Neutrophil (primary cell): ENCODE data around the gene ITGB5.

ENCODE experiments used
- H3K27ac ChIP-seq: fragments of 200-600 bp; sonication (generic); 2 replicates; pipeline ENCODE4 v1.5.1; 2016; ENCODE audit warnings: mild to moderate bottlenecking, moderate library complexity
- H3K27me3 ChIP-seq: fragments of 200-600 bp; sonication (generic); 2 replicates; pipeline ENCODE4 v1.6.0; 2016; ENCODE audit warnings: mild to moderate bottlenecking
- H3K36me3 ChIP-seq: fragments of 200-600 bp; sonication (generic); 2 replicates; pipeline ENCODE4 v1.5.1; 2017
- H3K4me1 ChIP-seq, 2 experiments: fragments of 200-600 bp in 1 of 2; sonication (generic) in 1 of 2; 1 replicate in 1 of 2; 2 replicates in 1 of 2; pipeline versions ENCODE4 v1.5.1 to v1.6.1; 2013 to 2016; ENCODE audit warnings: low read depth in 1 of 2, low read length in 1 of 2, mild to moderate bottlenecking in 1 of 2, moderate library complexity in 1 of 2; ENCODE audit not compliant: control insufficient read depth in 1 of 2, insufficient read depth in 1 of 2
- H3K4me3 ChIP-seq, 2 experiments: fragments of 200-600 bp in 1 of 2; sonication (generic) in 1 of 2; 1 replicate in 1 of 2; 2 replicates in 1 of 2; pipeline ENCODE4 v1.5.1; 2013 to 2016; ENCODE audit warnings: low read depth in 1 of 2, low read length in 1 of 2, mild to moderate bottlenecking in 1 of 2, moderate library complexity in 1 of 2
- H3K9me3 ChIP-seq: fragments of 200-600 bp; sonication (generic); 2 replicates; pipeline ENCODE4 v1.5.1; 2016
- TF ChIP-seq, protein P1 (sequence below): fragments of 200-600 bp; sonication (generic); IDR thresholded peaks from 2 replicates; pipeline ENCODE4 v1.5.1; 2016; ENCODE audit warnings: antibody characterized with exemption

ITGB5 gene

DNA sequence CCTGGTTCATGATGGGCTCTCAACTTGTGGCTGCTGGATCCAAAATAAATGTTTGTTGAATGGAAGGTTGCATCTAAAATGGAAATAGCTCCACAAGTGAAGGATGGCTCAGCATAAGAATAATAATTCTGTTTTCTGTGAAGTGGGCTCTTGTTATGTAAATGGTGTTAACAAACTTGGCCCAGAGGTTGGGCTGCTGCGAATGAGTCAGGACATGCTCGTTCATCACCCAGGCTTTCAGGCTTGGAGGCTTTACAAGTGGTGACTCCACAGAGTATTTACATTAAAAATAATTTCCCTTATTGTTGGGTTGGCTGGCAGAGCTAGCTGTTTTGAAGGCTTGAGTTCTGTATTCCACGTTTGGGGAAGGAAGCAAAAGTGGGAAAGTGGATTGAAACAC is 60.5 kb downstream of the ITGB5 start:
- no peak overlapping the region for H3K27ac ChIP-seq
- H3K4me3 ChIP-seq = no peak overlapping the region
- TF ChIP-seq, protein P1, sequence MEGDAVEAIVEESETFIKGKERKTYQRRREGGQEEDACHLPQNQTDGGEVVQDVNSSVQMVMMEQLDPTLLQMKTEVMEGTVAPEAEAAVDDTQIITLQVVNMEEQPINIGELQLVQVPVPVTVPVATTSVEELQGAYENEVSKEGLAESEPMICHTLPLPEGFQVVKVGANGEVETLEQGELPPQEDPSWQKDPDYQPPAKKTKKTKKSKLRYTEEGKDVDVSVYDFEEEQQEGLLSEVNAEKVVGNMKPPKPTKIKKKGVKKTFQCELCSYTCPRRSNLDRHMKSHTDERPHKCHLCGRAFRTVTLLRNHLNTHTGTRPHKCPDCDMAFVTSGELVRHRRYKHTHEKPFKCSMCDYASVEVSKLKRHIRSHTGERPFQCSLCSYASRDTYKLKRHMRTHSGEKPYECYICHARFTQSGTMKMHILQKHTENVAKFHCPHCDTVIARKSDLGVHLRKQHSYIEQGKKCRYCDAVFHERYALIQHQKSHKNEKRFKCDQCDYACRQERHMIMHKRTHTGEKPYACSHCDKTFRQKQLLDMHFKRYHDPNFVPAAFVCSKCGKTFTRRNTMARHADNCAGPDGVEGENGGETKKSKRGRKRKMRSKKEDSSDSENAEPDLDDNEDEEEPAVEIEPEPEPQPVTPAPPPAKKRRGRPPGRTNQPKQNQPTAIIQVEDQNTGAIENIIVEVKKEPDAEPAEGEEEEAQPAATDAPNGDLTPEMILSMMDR = no peak
- H3K4me1 ChIP-seq = no peaks in the 10 kb centered on the region
- no peaks in the 10 kb centered on the region for H3K27me3 ChIP-seq
- no peaks in the 10 kb centered on the region for H3K9me3 ChIP-seq
- no peaks in the 10 kb centered on the region for H3K36me3 ChIP-seq

DNA sequence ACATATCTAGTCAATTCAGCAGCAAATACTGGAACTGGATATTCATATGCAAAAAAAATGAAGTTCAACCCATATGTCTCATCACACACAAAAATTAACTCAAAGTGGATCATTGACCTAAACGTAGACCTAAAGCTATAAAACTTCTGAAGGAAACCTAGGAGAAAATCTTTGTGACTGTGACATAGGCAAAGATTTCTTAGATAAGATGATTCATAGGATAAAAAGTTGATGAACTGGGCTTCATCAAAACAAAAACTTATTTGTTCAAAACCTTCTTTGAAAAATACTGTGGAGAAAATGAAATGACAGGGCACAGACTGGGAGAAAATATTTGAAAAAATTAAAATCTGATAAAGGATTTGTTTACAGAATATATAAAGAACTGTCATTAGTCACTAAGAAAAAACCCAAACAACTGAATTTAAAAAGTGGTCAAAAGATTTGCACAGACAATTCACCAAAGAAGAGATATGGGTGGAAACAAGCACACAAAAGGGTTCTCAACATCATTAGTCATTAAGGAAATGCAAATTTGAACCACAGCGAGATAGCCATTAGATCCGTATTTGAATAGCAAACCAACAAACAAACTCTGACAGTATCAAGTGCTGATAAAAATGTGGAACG is 62.8 kb downstream of the ITGB5 start:
- Histone ChIP-seq H3K4me3 (no peak overlapping the region), H3K27ac (no peak overlapping the region), H3K9me3 (no peaks in the 10 kb centered on the region), H3K36me3 (no peaks in the 10 kb centered on the region), H3K4me1 (no peaks in the 10 kb centered on the region), H3K27me3 (peaks cover 7% of the 10 kb centered on the region)
- TF ChIP-seq, protein P1 = no peak

DNA sequence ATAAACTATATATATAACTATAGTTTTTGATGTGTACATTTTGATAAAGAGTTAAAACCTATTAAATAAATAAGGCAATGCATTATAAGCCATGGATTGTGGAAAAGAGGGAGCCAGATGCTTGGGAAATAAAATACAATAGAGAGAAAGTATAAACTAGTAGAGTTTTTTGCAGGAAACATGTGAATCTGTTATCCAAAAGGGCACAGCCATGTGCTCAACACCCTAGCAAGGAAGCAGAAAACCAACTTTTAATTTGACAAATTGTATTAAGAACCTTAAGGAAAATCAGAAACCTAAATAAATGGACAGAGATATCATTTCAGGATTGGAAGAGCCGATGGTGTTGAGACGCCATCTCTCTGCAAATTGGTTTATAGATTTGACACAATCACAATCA is 63.5 kb downstream of the ITGB5 start:
- TF ChIP-seq, protein P1 = no peak
- no peak overlapping the region for H3K4me3 ChIP-seq
- H3K27me3 ChIP-seq = peaks cover 7% of the 10 kb centered on the region
- H3K27ac ChIP-seq = no peak overlapping the region
- no peaks in the 10 kb centered on the region for H3K9me3 ChIP-seq
- no peaks in the 10 kb centered on the region for H3K4me1 ChIP-seq
- H3K36me3 ChIP-seq = no peaks in the 10 kb centered on the region

DNA sequence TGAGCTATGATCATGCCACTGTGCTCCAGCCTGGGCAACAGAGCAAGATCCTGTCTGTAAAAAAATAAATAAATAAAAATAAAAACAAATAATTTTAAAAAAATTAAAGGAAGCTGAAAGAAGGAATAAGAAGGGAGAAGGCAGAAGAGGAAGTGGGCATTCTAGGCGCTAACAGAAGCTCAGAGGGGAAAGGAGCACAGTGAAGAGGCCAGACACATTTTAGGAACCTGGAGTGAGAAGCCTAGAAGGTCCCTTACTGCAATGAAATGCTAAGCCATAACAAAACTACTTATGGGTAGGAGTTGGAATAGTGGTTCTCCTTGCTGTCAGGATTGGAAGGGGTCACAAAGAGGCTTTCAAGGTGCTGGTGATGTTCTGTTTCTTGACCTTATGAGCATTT is 64.0 kb downstream of the ITGB5 start:
- Histone ChIP-seq H3K9me3 (no peaks in the 10 kb centered on the region), H3K36me3 (no peaks in the 10 kb centered on the region), H3K27me3 (peaks cover 7% of the 10 kb centered on the region), H3K4me1 (no peaks in the 10 kb centered on the region), H3K27ac (no peak overlapping the region), H3K4me3 (no peak overlapping the region)
- TF ChIP-seq, protein P1 = no peak

DNA sequence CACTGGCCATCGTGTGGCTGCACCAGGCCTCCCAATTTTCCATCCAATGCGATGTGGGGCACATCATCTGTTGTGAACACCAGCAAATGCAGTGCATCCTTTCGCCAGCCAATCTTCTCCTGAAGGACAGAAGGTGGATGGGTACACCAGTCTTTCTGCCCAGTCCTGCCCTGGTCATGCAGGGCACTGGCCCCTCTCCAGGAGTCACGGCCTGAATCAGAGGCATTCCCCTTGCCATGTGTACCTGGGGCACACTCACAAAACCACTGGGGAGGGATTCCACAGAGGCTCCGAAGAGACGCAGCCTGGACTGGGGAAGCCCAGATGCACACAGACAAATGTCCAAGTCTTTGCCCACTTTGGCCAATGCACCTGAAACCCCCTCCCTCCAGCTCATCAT is 65.8 kb downstream of the ITGB5 start:
- peaks cover 7% of the 10 kb centered on the region for H3K27me3 ChIP-seq
- H3K27ac ChIP-seq = no peak overlapping the region
- no peak overlapping the region for H3K4me3 ChIP-seq
- H3K9me3 ChIP-seq = no peaks in the 10 kb centered on the region
- TF ChIP-seq, protein P1 = no peak
- H3K36me3 ChIP-seq = no peaks in the 10 kb centered on the region
- no peaks in the 10 kb centered on the region for H3K4me1 ChIP-seq
